GM12891 (cell line): ENCODE data around the gene LSM7.

Experiments used
- POLR2A ChIP-seq: IDR thresholded peaks from 2 replicates; pipeline ENCODE4 v1.6.1; 2011; ENCODE audit warnings: low read depth, low read length, control low read depth
- POLR2AphosphoS5 ChIP-seq: IDR thresholded peaks from 2 replicates; pipeline ENCODE4 v1.6.1; 2011; ENCODE audit warnings: low read depth, low read length, control low read depth
- SPI1 ChIP-seq: IDR thresholded peaks from 2 replicates; pipeline ENCODE4 v1.6.1; 2011; ENCODE audit warnings: low read depth, low read length, control low read depth

GRCh38 chr19:2352121-2352520 is 23.7 kb upstream of the LSM7 start:
- TF ChIP-seq POLR2A: no peak
- TF ChIP-seq POLR2AphosphoS5: no peak
- TF ChIP-seq SPI1: no peak
